PC-9 (cell line): ENCODE measurements around the gene CTIF. TPM values are rescaled to one million over a fixed set of nuclear protein-coding genes. Genes with fewer than 3 reads are reported as not detected.

ENCODE experiments used
- BruUV-seq: library from RNA; stranded (reverse); fragments of 400-500 nt; replicated peaks from 2 replicates; lab custom pipeline; 2021; lab: Mats Ljungman, UMichigan
- CTCF ChIA-PET: fragments of 300-600 bp; sonication (Branson Sonifier 250); formaldehyde crosslinking; loops from one replicate; lab custom pipeline; 2022; ENCODE audit warnings: antibody characterized with exemption; lab: Charles Lee
- POLR2A ChIA-PET: fragments of 300-600 bp; sonication (Branson Sonifier 250); formaldehyde crosslinking; loops from one replicate; lab custom pipeline; 2022; ENCODE audit warnings: antibody characterized with exemption; ENCODE audit not compliant: unreplicated experiment; lab: Charles Lee
- DNase-seq, 2 experiments: peaks; one replicate each; pipeline versions ENCODE4 v3.0.0 to v3.0.0-alpha.2; 2015 to 2022; ENCODE audit warnings: mixed read lengths in 1 of 2
- H2AFZ ChIP-seq: fragments of 200-600 bp; sonication (generic); 2 replicates; pipeline ENCODE4 v1.8.1; 2017; ENCODE audit warnings: antibody characterized with exemption
- H3F3A ChIP-seq: fragments of 200-600 bp; sonication (generic); 2 replicates; pipeline ENCODE4 v1.8.1; 2017; ENCODE audit warnings: antibody characterized with exemption, mild to moderate bottlenecking, low read depth; ENCODE audit not compliant: insufficient read depth
- H3K27ac ChIP-seq: fragments of 200-600 bp; sonication (generic); 2 replicates; pipeline ENCODE4 v1.6.1; 2016; ENCODE audit warnings: mixed run types
- H3K27me3 ChIP-seq: fragments of 200-600 bp; sonication (generic); 2 replicates; pipeline ENCODE4 v1.6.1; 2016; ENCODE audit warnings: low read depth, mixed run types; ENCODE audit not compliant: insufficient read depth
- H3K36me3 ChIP-seq: fragments of 200-600 bp; sonication (generic); 2 replicates; pipeline ENCODE4 v1.6.1; 2016; ENCODE audit warnings: low read depth, mixed run types
- H3K4me1 ChIP-seq: fragments of 200-600 bp; sonication (generic); replicated peaks from 2 replicates; pipeline ENCODE4 v1.6.1; 2016; ENCODE audit warnings: mixed run types; ENCODE audit not compliant: insufficient read depth
- H3K4me2 ChIP-seq: fragments of 200-600 bp; sonication (generic); 2 replicates; pipeline ENCODE4 v1.6.1; 2017; ENCODE audit warnings: mixed run types
- H3K4me3 ChIP-seq: fragments of 200-600 bp; sonication (generic); 2 replicates; pipeline ENCODE4 v1.6.1; 2016; ENCODE audit warnings: mixed run types
- H3K79me2 ChIP-seq: fragments of 200-600 bp; sonication (generic); 2 replicates; pipeline ENCODE4 v1.6.1; 2017; ENCODE audit warnings: low read depth, mixed run types
- H3K9me2 ChIP-seq: fragments of 200-600 bp; sonication (generic); 2 replicates; pipeline ENCODE4 v1.8.1; 2017; ENCODE audit warnings: mild to moderate bottlenecking; ENCODE audit not compliant: insufficient read depth
- H3K9me3 ChIP-seq: fragments of 200-600 bp; sonication (generic); 2 replicates; pipeline ENCODE4 v1.8.1; 2016; ENCODE audit warnings: low read depth; ENCODE audit not compliant: insufficient read depth
- H4K20me1 ChIP-seq: fragments of 200-600 bp; sonication (generic); 2 replicates; pipeline ENCODE4 v1.8.1; 2017; ENCODE audit not compliant: insufficient read depth
- CTCF ChIP-seq: fragments of 200-600 bp; sonication (generic); conservative IDR thresholded peaks from 2 replicates; pipeline ENCODE4 v1.6.1; 2017; ENCODE audit warnings: mixed run types, antibody characterized with exemption, mild to moderate bottlenecking, moderate library complexity
- EZH2 ChIP-seq: fragments of 200-600 bp; sonication (generic); IDR thresholded peaks from 2 replicates; pipeline ENCODE4 v1.8.0; 2017; ENCODE audit warnings: antibody characterized with exemption, low read depth
- intact Hi-C: fragments of 100-400 bp; cut with micrococcal nuclease; formaldehyde crosslinking; loops from one replicate; pipeline ENCODE4 v1.10.0; 2022; ENCODE audit not compliant: unreplicated experiment
- total RNA-seq: library from RNA; stranded (reverse); gene quantifications from 2 replicates; pipeline ENCODE4 v1.2.3, GENCODE V29; 2021

Gene CTIF
- total RNA-seq, 1 experiment from 2014 or later: 26.2 TPM

GRCh38 chr18:48862678-48863270, 323.9 kb downstream of the CTIF start:
- Histone ChIP-seq H3K79me2 (no peaks in the 10 kb centered on the region), H3K4me2 (no peak overlapping the region), H3K36me3 (no peaks in the 10 kb centered on the region), H4K20me1 (no peaks in the 10 kb centered on the region), H3K4me1 (no peaks in the 10 kb centered on the region), H3K4me3 (no peak overlapping the region), H3K9me3 (no peaks in the 10 kb centered on the region; the same call in 1 of the 2 replicates), H2AFZ (no peak overlapping the region), H3K27ac (no peak overlapping the region), H3K27me3 (no peaks in the 10 kb centered on the region), H3K9me2 (no peaks in the 10 kb centered on the region), H3F3A (no peaks in the 10 kb centered on the region; the same call in 1 of the 2 replicates)
- CTCF ChIA-PET: no interaction called here
- BruUV-seq: no TSS peak
- intact Hi-C loops: no loop called here
- POLR2A ChIA-PET: no interaction called here
- no peak for DNase-seq
- no peak for TF ChIP-seq CTCF
- no peak for TF ChIP-seq EZH2

- Histone ChIP-seq H3K4me2 (no peak overlapping the region), H3F3A (no peaks in the 10 kb centered on the region; the same call in 1 of the 2 replicates), H2AFZ (no peak overlapping the region), H3K9me3 (no peaks in the 10 kb centered on the region; the same call in 1 of the 2 replicates), H3K27ac (no peak overlapping the region), H4K20me1 (no peaks in the 10 kb centered on the region), H3K36me3 (no peaks in the 10 kb centered on the region), H3K4me1 (no peaks in the 10 kb centered on the region), H3K27me3 (no peaks in the 10 kb centered on the region), H3K9me2 (no peaks in the 10 kb centered on the region), H3K79me2 (no peaks in the 10 kb centered on the region), H3K4me3 (no peak overlapping the region)
- CTCF ChIA-PET: no interaction called here
- TF ChIP-seq EZH2: no peak
- no peak for TF ChIP-seq CTCF
- no TSS peak for BruUV-seq
- POLR2A ChIA-PET: no interaction called here
- intact Hi-C loops: no loop called here
- DNase-seq: no peak
These were observed 324.7 kb downstream of the CTIF start for GRCh38 chr18:48863432-48864065.

GRCh38 chr18:48864876-48865275, 326.0 kb downstream of the CTIF start:
- Histone ChIP-seq H3F3A (peaks cover 6% of the 10 kb centered on the region; the same call in 1 of the 2 replicates), H3K79me2 (no peaks in the 10 kb centered on the region), H3K4me3 (no peak overlapping the region), H3K4me1 (no peaks in the 10 kb centered on the region), H3K9me3 (no peaks in the 10 kb centered on the region; the same call in 1 of the 2 replicates), H2AFZ (no peak overlapping the region), H4K20me1 (no peaks in the 10 kb centered on the region), H3K27me3 (no peaks in the 10 kb centered on the region), H3K27ac (no peak overlapping the region), H3K4me2 (no peak overlapping the region), H3K9me2 (no peaks in the 10 kb centered on the region), H3K36me3 (no peaks in the 10 kb centered on the region)
- intact Hi-C loops: no loop called here
- no peak for DNase-seq
- TF ChIP-seq CTCF (no peak), EZH2 (no peak)
- BruUV-seq: no TSS peak
- POLR2A ChIA-PET: no interaction called here
- CTCF ChIA-PET: no interaction called here
